Subcutaneous adipose tissue (tissue), 4 donors: ENCODE data around the gene CENPA. TPM values are rescaled to one million over a fixed set of nuclear protein-coding genes. Genes with fewer than 3 reads are reported as not detected.

Experiments
- total RNA-seq, 4 donors: library from RNA; depleted of rRNA; stranded (reverse); fragments of >200 nt; gene quantifications; one replicate each; pipeline ENCODE4 v1.1.0, GENCODE V29; 2016
- TF ChIP-seq, protein P1 (sequence below): fragments of 450-650 bp; IDR thresholded peaks from one replicate; pipeline ENCODE4 v1.5.1; 2016; ENCODE audit warnings: low read depth, mild to moderate bottlenecking, control low read depth, antibody characterized with exemption, moderate library complexity

CENPA gene
- total RNA-seq, 4 donors from 2014 or later = 0.49 to 1.7 (median 0.99) TPM

DNA sequence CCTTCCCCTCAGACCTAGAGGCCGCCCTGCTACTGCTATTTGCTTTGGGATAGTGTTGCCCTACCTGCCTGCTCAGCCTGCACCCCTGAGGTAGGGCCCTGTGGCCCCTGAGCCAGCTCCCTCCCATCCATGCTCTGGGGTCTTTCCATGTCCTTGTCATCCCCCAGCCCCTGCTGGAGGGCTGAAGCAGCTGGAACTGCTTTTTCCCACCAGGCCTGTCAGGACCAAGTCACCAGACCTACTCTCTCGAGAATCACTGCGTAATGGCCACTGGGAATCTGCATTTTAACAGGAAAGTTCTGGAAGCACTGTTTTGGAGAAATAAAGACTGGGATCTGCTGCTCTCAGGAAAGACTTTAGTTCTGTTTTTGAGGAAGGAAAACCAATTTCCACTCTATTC is 42.0 kb upstream of the CENPA start:
- TF ChIP-seq, protein P1, sequence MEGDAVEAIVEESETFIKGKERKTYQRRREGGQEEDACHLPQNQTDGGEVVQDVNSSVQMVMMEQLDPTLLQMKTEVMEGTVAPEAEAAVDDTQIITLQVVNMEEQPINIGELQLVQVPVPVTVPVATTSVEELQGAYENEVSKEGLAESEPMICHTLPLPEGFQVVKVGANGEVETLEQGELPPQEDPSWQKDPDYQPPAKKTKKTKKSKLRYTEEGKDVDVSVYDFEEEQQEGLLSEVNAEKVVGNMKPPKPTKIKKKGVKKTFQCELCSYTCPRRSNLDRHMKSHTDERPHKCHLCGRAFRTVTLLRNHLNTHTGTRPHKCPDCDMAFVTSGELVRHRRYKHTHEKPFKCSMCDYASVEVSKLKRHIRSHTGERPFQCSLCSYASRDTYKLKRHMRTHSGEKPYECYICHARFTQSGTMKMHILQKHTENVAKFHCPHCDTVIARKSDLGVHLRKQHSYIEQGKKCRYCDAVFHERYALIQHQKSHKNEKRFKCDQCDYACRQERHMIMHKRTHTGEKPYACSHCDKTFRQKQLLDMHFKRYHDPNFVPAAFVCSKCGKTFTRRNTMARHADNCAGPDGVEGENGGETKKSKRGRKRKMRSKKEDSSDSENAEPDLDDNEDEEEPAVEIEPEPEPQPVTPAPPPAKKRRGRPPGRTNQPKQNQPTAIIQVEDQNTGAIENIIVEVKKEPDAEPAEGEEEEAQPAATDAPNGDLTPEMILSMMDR = no peak

DNA sequence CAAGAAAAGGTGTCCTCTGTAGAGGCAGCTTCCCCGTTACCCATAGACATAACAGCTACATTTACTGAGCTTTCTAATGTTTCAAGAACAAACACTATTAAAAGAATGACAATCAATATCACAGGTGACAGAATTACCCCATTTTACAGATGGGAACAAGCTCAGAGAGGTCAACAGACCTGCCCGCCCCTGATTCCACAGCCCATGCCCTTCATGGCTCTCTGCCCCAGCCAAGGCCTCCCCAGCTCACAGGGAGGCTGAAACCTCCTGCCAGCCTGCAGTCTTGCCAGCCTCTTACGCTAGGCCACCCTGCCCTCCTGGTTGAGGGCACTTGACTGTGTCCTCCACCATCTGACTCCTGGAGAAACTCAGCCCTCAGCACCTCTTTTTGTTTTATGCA is 40.9 kb upstream of the CENPA start:
- TF ChIP-seq, protein P1 = no peak

DNA sequence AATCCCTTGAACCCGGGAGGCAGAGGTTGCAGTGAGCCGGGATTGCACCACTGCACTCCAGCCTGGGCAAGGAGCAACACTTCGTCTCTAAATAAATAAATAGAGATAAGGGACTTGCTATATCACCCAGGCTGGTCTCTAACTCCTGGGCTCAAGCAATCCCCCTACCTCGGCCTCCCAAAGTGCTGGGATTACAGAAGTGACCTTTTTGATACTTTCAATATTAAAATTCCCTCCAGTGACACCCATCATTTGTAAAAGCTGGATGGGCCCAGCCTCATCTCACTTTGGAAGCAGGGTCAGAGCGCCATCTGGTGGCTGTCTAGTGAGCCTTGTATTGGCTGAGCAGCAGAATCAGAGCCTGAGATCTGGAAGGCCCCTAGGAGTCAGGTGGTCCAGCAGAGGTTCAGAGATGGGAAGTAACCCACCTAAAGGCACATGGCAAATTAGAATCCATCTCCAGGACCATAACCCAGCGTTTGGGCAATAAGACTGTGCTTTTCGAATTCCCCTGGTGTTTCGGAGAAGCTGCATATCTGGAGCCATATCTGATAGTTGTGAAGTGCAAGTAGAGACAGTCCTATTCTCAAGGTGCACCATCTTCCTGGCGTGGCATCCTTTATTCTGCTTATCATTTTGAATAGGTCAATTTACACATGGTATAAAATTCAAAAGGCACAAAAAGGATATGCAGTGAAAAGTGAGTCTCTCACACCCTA is 40.1 kb upstream of the CENPA start:
- TF ChIP-seq, protein P1 = no peak

DNA sequence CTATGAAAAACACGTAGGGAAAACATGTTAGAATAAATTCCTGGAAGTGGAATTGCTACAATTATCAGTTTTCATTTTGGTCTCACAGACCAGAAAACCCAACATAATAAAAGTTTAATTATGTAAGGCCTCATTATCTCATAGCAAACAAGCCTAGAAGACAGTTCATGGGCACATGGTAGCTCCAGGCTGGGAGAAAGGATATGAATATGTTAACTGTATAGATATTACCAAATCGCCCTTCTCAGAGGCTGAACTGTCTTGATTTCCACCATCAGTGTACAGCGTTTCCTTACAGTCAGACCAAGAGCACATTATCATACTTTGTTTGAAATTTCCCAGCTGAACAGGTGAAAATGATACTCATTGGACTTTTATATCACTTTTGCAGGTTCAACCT is 38.9 kb upstream of the CENPA start:
- TF ChIP-seq, protein P1 = no peak

DNA sequence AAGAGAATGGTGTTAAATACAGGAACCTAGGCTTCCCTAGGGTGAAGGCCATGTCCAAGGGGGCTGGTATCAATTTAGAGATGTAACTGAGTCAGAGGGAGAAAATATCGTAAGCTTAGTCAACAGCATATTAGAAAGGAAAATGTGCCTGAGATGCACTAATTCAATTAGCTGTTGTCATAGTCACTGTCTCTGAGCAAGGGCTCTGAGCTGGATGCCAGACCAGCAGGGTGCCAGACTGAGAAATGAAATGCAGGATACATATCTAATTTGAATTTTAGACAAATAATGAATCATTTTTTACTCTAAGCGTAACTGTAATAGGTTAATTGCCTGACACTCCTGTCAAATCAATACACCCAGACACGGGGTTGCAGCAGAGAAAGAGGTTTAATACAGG is 33.2 kb upstream of the CENPA start:
- TF ChIP-seq, protein P1 = no peak

DNA sequence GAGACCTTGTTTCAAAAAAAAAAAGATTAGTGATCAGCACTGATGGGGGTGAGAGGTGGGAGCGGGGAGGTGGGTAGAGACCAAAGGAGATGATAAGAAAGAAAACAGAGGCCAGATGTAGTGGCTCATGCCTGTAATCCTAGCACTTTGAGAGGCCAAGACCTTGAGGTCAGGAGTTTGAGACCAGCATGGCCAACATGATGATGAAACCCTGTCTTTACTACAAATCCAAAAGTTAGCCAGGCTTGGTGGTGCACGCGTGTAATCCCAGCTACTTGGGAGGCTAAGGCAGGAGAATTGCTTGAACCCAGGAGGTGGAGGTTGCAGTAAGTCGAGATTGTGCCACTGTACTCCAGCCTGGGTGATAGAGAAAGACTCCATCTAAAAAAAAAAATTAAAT is 31.3 kb upstream of the CENPA start:
- TF ChIP-seq, protein P1 = no peak

DNA sequence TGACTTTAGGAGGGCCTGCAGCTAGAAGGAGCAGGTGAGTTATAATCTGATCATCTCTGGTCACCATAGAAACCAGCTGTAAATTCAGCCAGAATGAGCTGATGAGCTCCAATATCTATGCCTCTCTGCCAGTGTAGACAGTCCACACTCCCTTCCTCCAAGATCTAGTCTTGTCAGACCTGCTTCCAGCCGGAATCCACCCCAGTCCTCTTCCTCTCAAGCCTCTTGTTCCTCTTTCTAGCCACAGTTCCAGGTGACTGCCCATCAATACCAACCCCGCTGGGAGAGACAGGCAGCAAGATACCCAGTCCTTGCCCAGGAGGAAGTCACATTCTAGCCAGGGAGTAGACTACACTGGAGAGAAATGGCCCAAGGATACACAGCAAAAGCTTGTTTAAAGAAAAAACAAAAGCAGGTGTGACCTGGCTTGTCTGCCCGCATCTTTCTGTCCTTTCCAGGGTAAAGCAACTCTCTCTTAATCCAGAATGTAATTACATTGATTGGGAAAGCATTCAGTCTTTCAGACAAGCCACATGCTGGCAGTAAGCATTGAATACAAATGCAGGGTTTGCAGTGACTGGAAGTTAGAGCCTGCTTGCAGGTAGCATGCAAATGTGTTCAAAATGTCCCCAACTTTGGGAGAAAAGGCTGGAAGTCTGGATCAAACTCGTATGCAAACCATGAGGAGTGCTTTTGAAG is 30.7 kb upstream of the CENPA start:
- TF ChIP-seq, protein P1 = no peak
